ENCODE measurements around the gene DNAJC22.

Gene DNAJC22

DNA sequence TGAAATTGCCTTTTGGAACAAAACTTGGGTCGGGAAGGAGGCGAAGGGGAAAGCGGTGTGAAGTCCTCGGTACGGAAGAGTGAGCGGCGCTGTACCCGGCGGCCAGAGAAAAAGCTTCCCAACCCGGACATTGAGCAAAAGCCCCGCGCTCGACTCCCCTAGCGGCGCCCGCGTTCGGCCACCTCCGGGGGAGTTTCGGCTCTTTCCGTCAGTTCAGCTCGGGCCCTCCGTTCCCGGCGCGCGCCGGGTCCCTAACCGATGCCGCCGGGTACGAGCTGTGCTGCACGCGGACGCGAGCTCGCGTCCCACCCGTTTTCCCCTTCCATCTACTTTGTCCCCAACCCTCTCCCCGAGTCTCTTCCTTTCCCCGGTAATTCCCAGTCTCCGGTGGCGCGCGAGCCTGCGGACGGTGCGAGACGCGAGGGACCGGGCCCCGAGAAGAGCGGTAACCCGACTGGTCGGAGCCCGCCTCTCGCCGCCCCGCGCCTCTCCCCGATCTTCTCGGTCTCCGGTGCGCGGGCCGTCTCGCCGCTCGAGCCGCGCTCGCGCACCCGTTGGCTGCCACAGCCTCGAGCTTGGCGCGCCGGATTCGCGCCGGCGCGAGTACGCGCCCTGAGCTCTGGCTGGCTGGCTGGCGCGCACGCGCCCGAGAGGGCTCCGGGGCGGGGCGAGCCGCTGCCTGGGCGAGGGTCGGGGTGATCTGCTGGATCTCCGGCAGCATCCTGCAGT, 20.1 kb downstream of the DNAJC22 start:
- TF ChIP-seq, protein P1, sequence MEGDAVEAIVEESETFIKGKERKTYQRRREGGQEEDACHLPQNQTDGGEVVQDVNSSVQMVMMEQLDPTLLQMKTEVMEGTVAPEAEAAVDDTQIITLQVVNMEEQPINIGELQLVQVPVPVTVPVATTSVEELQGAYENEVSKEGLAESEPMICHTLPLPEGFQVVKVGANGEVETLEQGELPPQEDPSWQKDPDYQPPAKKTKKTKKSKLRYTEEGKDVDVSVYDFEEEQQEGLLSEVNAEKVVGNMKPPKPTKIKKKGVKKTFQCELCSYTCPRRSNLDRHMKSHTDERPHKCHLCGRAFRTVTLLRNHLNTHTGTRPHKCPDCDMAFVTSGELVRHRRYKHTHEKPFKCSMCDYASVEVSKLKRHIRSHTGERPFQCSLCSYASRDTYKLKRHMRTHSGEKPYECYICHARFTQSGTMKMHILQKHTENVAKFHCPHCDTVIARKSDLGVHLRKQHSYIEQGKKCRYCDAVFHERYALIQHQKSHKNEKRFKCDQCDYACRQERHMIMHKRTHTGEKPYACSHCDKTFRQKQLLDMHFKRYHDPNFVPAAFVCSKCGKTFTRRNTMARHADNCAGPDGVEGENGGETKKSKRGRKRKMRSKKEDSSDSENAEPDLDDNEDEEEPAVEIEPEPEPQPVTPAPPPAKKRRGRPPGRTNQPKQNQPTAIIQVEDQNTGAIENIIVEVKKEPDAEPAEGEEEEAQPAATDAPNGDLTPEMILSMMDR (IDR thresholded peaks at IDR 0.05): no peak

DNA sequence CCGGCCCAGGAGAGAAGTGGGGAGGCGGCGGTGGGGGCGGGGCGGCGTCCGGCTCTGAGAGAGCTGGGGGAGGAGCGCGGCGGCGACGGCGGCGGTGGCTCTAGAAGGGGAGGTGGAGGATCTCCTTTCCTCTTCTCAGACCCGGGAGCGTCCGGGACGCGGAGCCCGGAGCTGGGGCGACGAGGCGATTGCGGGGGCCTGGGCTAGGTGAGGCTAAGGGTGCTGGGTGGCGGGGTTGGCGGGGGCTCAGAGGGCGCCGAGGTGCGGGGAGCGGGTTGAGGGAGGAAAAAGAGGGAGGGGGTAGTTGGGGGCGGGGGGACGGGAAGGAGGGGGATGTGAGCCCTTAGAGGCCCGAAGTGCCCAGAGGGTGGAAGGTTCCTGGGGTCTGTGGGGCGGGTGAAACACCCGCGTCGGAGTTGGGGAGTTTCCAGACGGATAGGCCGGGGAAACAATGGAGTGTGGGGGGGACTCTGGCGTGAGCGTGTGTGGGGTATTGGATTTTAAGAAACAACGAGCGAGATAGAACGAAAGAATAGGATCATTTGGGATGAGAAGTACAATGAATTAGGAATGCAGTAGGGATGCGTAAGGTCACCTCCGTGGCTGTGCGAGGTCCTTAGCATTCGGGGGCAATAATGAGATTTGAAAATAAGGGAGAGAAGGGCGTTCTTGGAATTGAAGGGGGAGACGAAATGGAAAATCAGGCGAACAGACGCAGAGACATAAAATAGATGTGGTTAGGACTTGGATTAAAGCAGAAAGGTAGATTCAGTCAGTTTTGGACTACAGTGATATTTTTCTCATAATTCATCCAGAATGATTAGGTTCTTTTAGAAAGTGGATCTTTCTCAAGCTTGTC, 20.9 kb downstream of the DNAJC22 start, which contains the start of gene SPATS2:
Gene SPATS2 (plus strand): TSS at position 82 of the 859 bp plus-strand sequence. CDS start 93,551 bp downstream, outside the sequence.
- TF ChIP-seq, protein P1 (IDR thresholded peaks at IDR 0.05): no peak

DNA sequence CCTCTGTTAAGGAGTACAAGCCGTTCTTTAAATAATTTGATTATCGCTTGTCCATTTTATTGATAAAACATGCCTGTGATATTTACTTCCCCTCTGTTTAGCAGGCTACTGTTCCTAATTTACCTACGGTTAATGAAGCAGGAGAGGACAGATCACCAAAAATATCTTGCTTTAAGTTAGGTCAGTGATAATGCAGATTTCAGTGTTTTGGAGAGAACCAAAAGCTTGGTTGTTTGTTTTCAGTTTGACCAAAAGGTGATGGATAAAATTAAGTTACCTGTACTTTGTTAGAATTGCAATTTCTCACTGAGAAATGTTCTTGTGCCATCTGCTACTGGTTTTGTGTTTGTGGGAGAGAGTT, 21.5 kb downstream of the DNAJC22 start:
- TF ChIP-seq, protein P1 (IDR thresholded peaks at IDR 0.05): no peak

DNA sequence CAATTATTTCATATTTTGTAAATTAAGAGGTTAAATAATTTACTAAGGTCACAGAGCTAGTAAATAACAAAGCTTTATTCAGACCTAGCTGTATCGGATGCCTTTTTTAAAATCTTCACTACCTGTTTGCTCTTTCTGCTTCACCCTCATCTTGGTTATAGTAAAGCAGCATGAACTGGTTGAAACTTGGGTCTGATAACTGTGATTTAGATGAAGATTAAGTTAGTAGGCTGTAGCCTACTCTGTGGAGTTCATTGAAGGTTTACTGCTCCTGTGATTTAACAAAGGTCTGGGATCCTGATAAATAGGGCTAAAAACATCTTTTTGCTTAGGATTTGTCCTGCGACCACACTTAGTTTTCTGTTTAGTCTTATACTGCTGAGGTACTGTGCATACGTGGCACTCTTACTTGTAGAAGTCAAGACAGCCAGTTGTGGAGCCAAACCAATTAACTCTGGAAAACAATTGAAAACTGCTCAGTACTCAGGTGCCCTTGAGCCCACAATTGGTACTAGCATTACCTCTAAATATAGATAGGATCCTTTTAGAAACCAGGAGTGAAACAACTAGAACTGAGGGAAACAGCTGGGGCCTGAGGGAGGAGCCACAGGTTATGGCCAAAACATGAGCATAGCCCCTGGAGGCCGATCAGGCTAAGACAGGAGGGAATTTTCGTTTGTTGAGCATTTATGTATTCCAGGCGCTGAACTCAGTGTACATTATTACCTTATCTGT, 22.9 kb downstream of the DNAJC22 start:
- TF ChIP-seq, protein P1 (IDR thresholded peaks at IDR 0.05): no peak; the same call in 1 of the 2 replicates

DNA sequence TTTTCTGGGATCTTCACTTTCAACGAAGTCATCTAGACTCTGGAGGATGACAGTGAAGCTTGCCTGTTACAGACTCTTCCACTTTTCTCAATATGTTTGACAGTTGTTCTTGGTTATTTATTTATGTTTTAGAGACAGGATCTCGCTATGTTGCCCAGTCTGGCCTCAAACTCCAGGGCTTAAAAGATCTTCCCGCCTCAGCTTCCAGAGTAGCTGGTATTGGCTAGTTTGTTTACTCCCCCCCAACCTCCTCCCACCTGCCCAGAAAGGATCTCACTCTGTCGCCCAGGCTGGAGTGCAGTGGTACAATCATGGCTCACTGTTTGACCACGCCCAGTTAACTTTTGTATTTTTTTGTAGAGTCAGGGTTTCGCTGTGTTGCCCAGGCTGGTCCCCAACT, 23.9 kb downstream of the DNAJC22 start:
- TF ChIP-seq, protein P1 (IDR thresholded peaks at IDR 0.05): no peak

DNA sequence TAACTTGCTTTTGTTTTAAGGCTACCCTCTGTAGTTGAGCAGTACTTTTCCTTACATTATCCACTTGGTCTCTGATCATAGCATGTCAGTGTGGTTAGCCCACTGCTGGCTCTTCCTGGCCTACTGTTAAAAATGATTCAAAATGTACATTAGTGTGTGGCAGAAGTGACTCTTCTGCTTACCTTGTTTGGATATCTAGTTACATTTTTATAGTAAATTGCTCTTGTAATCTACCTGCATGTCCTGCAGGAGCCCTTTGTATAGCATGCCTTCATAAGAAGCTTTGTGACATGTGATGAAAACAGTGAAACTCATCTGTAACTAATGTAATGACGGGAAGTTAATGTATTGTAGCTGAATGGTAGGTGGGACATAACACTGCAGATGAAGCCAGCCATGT, 28.7 kb downstream of the DNAJC22 start:
- TF ChIP-seq, protein P1 (IDR thresholded peaks at IDR 0.05): no peak

DNA sequence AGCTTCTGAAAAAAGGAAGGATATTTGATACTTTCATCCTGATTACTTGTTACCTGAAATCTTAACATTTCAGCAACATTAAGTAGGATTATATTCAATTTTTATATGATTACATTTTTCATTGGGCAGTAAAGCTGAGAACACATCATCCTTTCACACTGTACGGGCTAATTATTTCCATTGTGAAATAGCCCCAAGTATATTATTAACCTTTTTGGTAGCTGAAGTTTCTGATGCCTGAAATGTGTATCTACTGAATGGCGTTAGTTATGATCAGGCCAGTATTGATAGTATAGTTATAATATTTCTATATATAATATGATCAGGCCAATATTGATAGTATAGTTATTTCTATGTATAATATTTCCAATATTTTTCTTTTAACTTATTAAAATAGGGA, 30.7 kb downstream of the DNAJC22 start:
- TF ChIP-seq, protein P1 (IDR thresholded peaks at IDR 0.05): no peak
